Nephron (organoid): ENCODE data around the gene CBLN3.
A peak's percentile ranks its signal among the peaks of the same experiment; 100 is the strongest.

Experiments
- H3K27ac Mint-ChIP-seq, 3 experiments: 2 replicates each; pipeline ENCODE4 v1.8.0; 2020; ENCODE audit warnings: mixed read lengths in 3 of 3, mild to moderate bottlenecking in 2 of 3, moderate library complexity in 1 of 3
- H3K27me3 Mint-ChIP-seq: 2 replicates; pipeline ENCODE4 v1.8.0; 2021; ENCODE audit warnings: low read depth, mild to moderate bottlenecking, moderate library complexity, mixed read lengths
- H3K36me3 Mint-ChIP-seq: 2 replicates; pipeline ENCODE4 v1.8.0; 2020; ENCODE audit warnings: low read depth, mixed read lengths
- H3K4me1 Mint-ChIP-seq: 2 replicates; pipeline ENCODE4 v1.8.0; 2020; ENCODE audit warnings: mixed read lengths
- H3K4me3 Mint-ChIP-seq, 3 experiments: 2 replicates each; pipeline ENCODE4 v1.8.0; 2020; ENCODE audit warnings: mild to moderate bottlenecking in 3 of 3, mixed read lengths in 3 of 3, moderate library complexity in 2 of 3
- H3K9me3 Mint-ChIP-seq: 2 replicates; pipeline ENCODE4 v1.8.0; 2020; ENCODE audit warnings: mixed read lengths
- TF ChIP-seq, protein P1 (sequence below), 3 experiments: fragments of 200-600 bp; sonication (generic); IDR thresholded peaks; one replicate each; pipeline ENCODE4 v1.5.0; 2021; ENCODE audit warnings: antibody characterized with exemption in 3 of 3; ENCODE audit not compliant: unreplicated experiment in 3 of 3

The CBLN3 gene

DNA sequence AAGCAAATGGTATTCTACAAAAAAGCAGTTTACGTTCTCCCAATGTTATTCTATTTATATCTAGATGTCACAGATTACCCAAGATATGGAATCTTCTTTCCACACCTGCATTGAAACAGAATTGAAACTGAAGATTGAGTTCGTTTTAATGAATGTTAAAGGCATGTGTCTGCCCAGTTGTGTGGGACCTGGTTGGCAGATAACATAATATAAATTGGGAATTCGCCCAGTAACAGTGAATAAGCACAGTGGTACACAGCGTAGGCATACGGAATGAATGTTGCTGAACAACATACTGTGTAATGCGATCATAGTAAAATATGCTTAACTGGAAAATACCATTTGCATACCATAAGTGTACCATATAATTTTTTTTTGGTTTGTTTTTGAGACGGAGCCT, 4.6 kb upstream of the CBLN3 start:
- TF ChIP-seq, protein P1, sequence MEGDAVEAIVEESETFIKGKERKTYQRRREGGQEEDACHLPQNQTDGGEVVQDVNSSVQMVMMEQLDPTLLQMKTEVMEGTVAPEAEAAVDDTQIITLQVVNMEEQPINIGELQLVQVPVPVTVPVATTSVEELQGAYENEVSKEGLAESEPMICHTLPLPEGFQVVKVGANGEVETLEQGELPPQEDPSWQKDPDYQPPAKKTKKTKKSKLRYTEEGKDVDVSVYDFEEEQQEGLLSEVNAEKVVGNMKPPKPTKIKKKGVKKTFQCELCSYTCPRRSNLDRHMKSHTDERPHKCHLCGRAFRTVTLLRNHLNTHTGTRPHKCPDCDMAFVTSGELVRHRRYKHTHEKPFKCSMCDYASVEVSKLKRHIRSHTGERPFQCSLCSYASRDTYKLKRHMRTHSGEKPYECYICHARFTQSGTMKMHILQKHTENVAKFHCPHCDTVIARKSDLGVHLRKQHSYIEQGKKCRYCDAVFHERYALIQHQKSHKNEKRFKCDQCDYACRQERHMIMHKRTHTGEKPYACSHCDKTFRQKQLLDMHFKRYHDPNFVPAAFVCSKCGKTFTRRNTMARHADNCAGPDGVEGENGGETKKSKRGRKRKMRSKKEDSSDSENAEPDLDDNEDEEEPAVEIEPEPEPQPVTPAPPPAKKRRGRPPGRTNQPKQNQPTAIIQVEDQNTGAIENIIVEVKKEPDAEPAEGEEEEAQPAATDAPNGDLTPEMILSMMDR (IDR thresholded peaks at IDR 0.05; ENCODE audit: unreplicated experiment in 3 of 3) = no peak
- H3K4me3 Mint-ChIP-seq = no peak overlapping the region

DNA sequence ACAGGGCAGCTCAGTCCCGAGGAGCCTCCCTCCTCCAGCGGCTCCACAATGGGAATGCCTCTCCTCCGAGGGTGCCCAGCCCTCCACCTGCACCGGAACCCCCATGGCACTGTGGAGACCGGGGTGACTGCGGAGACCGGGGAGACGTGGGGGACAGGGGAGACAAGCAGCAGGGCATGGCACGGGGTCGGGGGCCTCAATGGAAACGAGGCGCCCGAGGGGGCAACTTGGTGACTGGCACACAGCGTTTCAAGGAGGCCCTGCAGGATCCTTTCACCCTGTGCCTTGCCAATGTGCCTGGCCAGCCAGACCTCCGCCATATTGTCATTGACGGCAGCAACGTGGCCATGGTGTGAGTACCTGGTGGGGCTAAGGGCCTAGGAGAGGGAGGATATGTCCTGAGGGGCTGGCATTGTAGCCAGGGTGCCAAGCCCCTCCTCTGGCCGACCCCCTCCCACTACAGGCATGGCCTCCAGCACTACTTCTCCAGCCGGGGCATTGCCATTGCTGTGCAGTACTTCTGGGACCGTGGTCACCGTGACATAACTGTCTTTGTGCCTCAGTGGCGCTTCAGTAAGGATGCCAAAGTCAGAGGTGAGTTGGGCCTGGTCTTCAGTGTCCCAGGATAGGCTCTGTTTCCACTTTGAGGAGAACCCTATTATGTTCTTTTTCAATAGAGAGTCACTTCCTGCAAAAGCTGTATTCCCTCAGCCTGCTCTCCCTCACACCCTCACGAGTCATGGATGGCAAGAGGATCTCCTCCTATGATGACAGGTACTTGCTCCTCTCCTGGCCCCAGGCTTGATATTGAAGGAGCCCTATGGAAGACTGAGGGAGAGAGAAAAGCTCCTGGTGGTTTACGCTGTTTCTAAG, 3.0 kb upstream of the CBLN3 start:
- peaks cover 44% of the 10 kb centered on the region for H3K4me1 Mint-ChIP-seq
- no peaks in the 10 kb centered on the region for H3K27me3 Mint-ChIP-seq
- peak overlapping the region; percentile 65 to 87 (median 68) for H3K4me3 Mint-ChIP-seq
- TF ChIP-seq, protein P1 (IDR thresholded peaks at IDR 0.05; ENCODE audit: unreplicated experiment in 3 of 3) = no peak
- peaks cover 32% of the 10 kb centered on the region for H3K36me3 Mint-ChIP-seq
- peak overlapping the region in 2 of 3 experiments; percentile 28 to 38 for H3K27ac Mint-ChIP-seq
- H3K9me3 Mint-ChIP-seq = no peaks in the 10 kb centered on the region

More for the DNA sequence above, 4.6 kb upstream of the CBLN3 start:
- Mint-ChIP-seq H3K27ac (no peak overlapping the region), H3K4me1 (peaks cover 44% of the 10 kb centered on the region), H3K27me3 (no peaks in the 10 kb centered on the region), H3K9me3 (no peaks in the 10 kb centered on the region), H3K36me3 (peaks cover 44% of the 10 kb centered on the region)

DNA sequence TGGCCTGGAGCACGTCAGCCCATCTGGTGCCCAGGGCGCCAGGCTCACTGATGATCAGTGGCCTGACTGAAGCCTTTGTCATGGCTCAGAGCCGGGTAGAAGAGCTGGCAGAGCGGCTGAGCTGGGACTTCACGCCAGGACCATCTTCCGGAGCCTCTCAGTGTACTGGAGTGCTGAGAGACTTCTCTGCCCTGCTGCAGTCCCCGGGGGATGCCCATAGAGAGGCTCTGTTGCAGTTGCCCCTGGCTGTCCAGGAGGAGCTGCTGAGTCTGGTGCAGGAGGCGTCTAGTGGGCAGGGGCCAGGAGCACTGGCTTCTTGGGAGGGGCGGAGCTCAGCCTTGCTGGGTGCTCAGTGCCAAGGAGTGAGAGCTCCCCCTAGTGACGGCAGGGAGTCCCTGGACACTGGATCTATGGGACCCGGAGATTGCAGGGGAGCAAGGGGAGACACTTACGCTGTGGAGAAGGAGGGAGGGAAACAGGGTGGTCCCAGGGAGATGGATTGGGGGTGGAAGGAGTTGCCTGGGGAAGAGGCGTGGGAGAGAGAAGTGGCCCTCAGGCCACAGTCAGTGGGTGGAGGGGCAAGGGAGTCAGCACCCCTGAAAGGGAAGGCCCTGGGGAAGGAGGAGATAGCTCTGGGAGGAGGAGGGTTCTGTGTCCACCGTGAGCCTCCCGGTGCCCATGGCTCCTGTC, 2.2 kb upstream of the CBLN3 start:
- Mint-ChIP-seq H3K4me3 (peak overlapping the region; percentile 87 to 94 (median 92)), H3K27me3 (peaks cover under 1% of the 10 kb centered on the region), H3K4me1 (peaks cover 42% of the 10 kb centered on the region), H3K9me3 (no peaks in the 10 kb centered on the region), H3K27ac (peak overlapping the region; percentile 28 to 96 (median 56)), H3K36me3 (peaks cover 26% of the 10 kb centered on the region)
- TF ChIP-seq, protein P1 (IDR thresholded peaks at IDR 0.05; ENCODE audit: unreplicated experiment in 3 of 3) = peak; percentile 82 to 88 (median 86)

DNA sequence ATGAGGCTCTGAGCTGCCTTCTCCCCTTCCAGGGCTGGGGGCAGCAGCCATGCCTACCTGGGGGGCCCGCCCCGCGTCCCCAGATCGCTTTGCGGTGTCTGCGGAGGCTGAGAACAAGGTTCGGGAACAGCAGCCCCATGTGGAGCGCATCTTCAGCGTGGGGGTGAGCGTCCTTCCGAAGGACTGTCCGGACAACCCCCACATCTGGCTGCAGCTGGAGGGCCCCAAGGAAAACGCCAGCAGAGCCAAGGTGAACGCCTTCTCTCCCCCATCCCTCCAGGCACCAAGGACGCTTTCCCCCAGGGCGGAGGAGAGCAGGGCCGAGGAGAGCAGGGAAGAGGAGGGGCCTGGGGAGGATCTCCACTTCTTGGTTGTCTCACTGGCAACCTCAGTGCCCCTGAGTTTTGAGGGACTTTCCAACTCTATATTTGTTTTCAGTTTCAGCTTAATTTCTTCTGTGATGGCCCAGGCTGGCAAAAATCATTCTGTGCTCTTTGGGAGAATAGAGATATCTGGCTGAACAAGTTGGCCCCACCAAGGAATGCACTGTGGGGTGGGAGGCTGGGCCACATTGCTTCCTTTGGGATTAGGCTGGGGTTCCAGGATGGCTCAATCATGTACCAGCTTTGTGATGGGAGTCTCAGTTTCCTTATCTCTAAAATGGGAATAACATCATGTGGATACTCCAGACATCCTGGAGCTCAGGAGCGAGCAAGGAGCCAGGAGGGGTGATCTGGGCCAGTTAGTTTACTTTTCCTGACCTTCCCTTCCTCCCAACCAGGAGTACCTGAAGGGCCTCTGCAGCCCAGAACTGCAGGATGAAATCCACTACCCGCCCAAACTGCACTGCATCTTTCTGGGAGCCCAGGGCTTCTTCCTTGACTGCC, 1.5 kb upstream of the CBLN3 start:
- Mint-ChIP-seq H3K36me3 (peaks cover 23% of the 10 kb centered on the region), H3K9me3 (no peaks in the 10 kb centered on the region), H3K4me1 (peaks cover 45% of the 10 kb centered on the region), H3K27me3 (peaks cover 3% of the 10 kb centered on the region), H3K4me3 (peak overlapping the region; percentile 87 to 94 (median 92)), H3K27ac (peak overlapping the region; percentile 28 to 96 (median 95))
- TF ChIP-seq, protein P1 (IDR thresholded peaks at IDR 0.05; ENCODE audit: unreplicated experiment in 3 of 3) = no peak

DNA sequence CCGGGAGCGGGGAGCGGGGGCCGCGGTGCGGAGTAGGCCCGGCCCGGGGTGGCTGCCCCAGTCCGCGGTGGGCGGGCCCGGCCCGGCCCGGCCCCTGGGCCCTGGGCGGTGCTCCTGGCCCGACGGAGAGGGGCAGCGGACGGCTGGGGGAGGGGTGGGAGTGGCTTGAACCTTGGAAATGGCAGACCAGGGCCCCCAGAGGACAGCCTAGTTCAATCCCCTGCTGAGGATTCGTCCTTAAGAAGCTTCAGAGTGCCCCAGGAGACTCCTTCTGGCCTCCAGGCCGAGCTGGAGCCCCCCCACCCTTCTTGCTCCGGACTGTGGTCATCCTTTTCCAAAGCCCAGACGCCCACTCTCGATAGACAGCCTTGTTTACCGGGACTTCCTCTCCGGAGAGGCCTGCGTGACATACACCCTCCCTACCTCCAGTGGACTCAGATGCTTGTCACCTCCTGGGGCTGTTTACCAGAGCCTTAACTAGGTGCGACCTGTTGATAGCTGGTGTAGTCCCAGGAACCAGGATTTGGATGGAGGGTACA, 744 bp upstream of the CBLN3 start:
- peaks cover 49% of the 10 kb centered on the region for H3K4me1 Mint-ChIP-seq
- H3K4me3 Mint-ChIP-seq = peak overlapping the region; percentile 87 to 94 (median 92)
- H3K27me3 Mint-ChIP-seq = peaks cover 3% of the 10 kb centered on the region
- H3K27ac Mint-ChIP-seq = peak overlapping the region; percentile 28 to 96 (median 95)
- peaks cover 23% of the 10 kb centered on the region for H3K36me3 Mint-ChIP-seq
- TF ChIP-seq, protein P1 (IDR thresholded peaks at IDR 0.05; ENCODE audit: unreplicated experiment in 3 of 3) = no peak
- H3K9me3 Mint-ChIP-seq = no peaks in the 10 kb centered on the region
